Right renal cortex interstitium (tissue), 3 donors: Measurements from ENCODE around the gene SPTB. TPM values are rescaled to one million over a fixed set of nuclear protein-coding genes. Genes with fewer than 3 reads are reported as not detected.

ENCODE experiments used
- DNase-seq, 3 donors: peaks; one replicate each; pipeline ENCODE4 v3.0.0-alpha.2; 2013; ENCODE audit warnings: low read depth in 3 of 3, low spot score in 2 of 3
- polyA plus RNA-seq, 3 donors: library from polyadenylated mRNA; unstranded; fragments of 120-200 nt; gene quantifications; one replicate each; pipeline ENCODE4 v1.2.1, GENCODE V29; 2013; ENCODE audit not compliant: insufficient read length in 3 of 3

The SPTB gene
- polyA plus RNA-seq, 3 donors = 11.0 to 13.2 (median 12.6) TPM

DNA sequence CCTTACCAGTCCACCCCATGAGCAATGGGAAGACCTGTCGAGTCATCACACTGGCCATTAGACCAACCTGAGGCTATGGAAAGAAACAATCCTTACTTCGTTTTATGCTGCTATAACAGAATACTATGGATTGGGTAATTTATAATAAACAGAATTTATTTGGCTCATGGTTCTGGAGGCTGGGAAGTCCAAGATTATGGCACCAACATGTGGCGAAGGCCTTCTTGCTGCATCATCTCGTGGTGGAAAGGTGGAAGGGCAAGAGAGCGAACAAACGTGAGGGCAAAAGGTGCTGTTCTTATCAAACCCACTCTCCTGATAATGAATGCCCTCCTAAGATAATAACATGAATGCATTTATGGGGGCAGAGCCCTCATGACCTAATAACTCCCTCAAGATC lies 9.6 kb upstream of the SPTB start:
- no peak for DNase-seq

DNA sequence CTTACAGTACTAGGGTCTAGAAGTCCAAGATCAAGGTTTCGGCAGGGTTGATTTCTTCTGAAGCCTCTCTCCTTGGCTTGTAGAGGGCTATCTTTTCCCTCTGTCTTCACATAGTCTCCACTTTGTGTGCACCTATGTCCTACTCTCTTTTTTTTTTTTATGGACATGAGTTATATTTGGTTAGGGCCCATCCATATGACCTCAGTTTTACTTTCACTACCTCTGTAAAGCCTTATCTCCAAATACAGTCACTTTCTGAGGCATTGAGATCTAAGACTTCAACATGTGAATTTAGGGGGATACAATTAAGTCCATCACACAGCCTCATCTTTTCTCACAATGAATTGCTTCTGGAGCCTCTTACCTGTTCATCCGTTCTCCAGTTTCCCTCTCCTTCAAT lies 5.9 kb upstream of the SPTB start:
- no peak for DNase-seq

DNA sequence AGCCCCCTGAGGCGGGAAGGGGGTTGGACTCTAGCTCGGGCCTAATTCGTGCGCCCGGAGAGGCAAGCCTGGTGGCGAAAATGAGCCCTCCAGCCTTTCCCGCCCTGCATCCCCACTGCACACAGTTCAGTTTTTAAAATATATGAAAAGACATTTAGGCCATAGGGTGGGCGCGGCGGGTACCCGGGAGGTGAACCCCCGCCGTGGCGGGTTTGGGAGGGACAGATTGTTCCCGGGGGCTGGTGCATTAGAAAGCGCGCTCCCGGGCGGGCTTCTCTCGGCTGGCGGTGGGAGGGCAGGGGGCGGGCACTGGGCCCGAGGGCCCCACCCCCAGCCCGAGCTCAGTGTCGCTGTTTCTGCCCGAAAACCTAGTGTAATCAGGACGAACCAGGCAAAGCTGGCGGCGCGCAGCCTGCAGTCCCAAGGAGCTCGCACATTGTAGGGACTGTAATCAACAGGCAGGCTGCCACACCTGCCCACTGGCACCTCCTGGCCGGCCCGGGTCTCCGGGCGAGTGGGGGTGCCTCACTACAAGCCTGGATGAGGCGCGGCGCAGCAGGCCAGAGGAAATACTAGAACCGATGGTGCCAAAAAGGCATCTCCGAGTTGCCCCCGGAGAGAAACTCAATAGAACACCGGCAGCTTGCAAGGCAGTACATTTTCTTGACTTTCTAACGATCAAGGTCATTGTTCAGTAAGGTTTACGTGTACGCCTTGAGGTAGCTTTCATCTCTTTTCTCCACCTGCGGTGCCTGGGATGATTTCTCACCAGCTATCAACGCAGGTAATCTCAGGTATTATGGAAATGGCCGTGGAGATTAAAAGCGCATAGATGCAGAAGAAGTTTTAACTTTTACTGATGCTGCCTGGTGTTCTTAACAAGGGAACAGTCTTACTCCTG lies 764 bp upstream of the SPTB start:
- DNase-seq = peak in 1 of 3 donors; percentile 41

DNA sequence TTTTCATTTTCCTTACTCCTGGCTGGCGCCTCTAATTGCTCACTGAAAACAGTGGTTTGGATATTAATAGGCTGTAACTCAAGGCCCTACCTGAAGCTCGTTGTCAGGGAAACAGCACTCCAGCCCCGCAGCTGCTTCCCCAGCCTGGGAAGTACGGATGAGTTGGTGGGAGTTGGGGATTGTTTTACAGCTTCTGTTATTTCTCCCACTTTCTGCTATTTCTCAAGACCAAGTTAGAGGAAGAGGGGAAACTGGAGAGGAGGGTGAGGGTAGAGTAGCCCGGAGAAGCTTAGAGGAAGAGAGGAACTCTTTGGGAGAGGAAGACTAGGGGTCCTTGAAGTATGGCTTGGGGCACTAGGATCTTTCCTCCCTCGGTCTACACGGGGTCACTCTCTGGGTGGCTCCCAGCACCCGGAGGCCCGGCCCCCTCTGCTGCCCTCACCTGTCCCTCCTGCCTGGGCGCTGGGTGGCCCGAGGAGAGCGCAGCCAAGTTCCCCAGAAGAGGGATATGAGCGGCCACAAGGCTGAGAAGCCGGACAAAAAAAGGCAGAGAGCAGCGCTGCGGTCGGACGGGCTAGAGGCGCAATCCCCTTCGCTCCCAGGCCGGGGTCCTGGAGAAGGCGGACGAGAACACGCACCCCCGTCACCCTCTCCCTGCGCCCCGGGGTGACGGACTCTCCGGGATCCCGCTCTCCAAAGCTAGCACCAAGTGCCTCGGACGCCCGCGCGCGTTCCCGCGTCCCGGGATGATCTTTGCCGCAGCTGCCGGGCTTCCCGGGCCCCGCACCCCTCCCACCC lies 671 bp downstream of the SPTB start:
- peak in 2 of 3 donors; percentile 34 to 48 for DNase-seq

DNA sequence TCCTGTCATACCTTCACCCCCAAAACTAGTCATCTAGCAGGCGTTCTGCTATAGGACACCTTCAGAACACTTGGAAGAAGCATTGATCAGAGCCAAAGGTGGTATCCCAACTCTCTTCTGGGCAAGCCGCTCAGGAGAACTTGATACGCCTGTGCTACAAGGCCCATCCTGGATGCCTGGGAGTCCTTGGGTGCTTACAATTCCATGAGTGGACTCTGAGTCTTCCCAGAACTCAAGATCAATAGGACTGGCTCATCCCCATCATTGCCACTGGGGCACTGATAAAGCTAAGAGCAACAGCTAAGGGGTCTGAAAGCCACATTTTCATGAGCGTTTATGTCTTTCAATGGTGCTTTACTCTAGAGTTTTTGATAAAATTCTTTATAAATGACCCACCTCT lies 1.9 kb downstream of the SPTB start:
- DNase-seq = no peak

DNA sequence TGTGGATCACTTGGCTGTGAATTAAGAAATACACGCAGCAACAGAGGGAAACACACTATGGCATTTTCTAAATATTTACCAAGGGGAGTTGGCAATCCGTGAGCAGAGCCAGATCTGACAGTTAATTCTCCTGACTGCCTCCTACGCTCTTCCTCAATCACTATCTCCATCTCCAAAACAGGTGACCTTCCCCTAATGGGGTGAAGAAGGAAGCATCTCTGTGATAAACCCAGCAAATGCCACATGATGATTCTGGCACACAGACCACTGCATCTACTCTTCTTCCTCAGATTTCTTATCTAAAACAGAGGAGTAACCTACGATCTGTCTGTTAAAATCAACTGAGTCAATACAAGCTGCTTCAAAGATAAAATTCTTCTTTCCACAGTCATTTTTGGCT lies 4.4 kb downstream of the SPTB start:
- DNase-seq = no peak

DNA sequence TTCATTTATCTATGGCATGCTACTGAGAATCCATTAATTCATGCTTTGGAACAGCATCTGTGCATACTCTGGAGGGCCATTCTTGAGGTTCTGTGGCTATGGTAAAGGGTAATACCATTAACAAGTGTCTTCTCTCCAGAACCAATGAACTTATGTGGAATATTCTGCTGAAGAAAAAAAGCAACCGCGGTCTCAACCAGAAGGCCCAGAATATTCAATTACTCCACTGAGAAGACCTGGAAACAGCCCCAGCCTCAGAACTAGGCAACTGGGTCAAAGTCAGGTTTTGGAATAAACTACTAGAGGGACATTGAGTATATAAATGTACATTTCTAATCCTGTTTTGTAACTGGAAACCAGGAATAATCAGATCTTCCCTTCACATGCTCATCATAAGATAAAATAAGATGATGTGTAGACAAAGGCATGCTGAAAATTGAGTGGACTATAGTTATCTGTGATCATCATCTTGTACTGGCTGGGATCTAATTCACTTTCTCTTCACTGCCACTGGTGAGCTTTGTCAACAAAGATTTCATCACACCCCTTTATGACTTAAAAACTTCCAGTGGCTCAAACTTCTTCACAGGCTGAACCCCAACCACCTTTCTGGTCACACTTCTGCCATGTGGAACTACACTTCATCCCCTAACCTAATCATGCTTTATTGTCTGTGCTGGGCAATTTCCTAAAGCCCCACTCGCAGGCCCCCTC lies 6.0 kb downstream of the SPTB start:
- no peak for DNase-seq

DNA sequence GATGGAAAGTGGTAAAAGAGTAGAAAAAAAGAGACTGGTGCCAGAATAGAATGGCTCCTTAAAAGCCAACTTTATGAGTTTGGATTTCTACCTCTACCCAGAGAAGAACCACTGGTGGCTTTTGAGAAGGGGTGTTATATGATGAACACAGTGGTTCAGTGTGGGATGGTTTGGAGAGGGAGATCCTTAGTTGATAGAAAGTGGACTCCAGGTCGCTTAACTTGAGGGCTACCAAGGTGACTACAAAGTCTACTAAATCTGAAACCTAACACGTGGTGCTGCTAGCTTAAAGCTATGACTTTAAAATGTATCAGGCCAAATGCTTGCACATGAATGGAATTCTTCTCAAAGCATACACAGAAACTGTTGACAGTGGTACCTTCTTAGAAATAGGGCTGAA lies 8.4 kb downstream of the SPTB start:
- no peak for DNase-seq

DNA sequence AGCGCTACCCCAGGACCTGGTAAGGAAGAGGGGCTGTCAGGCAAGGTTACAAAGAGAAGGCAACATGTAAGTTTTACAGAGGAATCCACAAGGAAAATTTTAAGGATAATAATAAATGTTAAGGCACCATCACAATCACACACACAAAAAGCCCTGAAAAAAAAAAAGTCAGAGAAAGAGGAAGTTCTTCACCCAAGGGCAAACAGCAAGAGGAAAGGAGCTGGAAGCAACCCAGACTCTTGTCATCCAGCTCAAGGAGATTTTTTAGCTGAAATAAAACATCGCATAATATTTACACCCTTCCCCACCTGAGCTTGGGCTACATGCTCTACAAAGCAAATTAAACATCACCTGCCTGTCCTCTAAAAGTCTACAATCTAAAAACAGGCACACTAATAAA lies 9.5 kb downstream of the SPTB start:
- no peak for DNase-seq

DNA sequence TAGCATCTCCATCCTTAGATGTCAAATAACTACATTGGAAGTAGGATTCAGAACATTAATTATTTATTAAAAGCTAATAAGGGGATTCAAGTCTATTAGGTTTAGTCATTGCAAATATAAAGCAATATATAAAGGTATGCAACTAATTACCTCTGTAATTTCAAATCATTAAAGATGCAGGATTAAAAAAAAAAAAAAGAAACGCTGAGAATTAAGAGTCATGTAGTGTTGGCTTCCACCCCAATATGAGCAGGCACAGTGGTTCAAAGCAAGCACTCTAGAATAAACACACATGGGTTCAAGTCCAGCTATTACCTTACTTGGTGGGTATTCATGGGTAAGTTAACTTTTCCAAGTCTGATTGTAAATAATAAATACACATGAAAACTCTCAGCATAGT lies 10.9 kb downstream of the SPTB start:
- DNase-seq = no peak

DNA sequence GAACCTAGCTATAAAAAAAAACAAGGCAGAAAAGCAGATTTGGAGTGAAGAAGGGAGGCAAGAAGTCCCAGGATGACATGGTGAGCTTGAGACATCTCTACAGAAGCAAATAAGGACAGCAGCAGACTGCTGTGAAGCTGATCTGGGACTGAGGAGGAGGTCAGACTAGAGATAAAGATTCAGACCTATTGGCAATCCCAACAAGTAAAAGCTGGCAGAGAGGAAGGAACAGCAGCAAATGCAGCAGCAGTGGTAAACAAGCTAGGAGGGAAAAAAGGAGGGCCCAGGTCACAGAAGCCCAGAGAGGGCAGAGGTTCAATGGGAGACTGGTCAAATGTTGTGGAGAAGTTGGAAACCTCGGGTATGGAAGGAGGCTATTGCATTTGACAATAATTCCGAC lies 11.3 kb downstream of the SPTB start:
- DNase-seq = no peak

DNA sequence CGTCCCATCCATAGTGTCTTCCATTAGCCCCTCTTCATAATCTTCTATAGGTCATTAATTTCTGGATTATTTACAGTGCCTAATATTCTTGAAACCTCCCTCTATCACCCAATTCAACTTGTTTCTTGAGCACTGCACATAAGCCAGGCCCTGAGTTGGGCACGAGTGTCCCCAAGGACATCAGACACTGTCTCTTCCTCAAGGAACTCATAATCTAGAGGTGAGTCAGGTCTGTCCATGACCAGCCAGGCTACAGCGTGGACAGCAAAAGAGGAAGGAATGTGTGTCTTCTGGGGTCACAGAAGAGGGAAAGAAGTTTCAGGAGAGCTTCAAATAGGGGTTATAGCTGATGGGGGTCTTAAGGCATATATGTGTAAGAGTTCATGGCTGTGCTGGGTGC lies 12.5 kb downstream of the SPTB start:
- no peak for DNase-seq

DNA sequence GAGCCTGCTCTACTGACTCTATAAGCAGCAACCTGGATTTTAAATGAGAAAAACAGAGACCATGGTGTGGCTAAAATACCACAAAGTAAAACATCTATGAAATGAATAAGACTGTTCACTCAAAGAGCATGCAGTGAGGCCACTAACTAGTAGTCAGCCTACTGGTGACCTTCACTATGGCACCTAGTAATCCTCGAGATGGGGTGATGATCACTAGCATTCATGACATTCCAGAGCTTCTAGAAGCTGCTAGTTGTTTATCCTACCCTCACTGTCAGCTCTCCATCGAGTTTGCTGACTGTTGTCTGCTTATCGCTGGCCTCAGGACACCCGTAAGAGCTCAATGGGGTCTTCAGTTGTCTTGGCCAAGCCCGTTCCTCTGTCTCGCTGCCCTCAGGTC lies 13.7 kb downstream of the SPTB start:
- DNase-seq = no peak

DNA sequence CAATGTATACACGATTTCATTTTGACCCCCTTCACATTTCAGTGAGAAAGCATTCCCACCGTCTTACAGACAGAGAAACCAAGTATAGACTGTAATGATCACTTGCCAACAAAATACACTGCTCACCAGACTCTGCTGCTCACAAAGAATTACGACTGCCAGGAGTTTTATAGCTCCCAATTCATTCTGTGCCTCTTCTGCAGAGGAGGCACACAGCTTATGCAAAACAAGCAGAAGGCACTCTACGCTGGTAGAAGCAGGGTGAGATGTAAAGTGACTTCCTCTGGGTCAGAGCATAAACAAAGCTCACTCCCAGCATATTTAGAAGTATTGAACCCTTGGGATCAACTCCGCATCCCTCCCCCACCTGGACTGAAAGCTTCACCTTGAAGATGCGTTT lies 14.6 kb downstream of the SPTB start:
- DNase-seq = no peak

DNA sequence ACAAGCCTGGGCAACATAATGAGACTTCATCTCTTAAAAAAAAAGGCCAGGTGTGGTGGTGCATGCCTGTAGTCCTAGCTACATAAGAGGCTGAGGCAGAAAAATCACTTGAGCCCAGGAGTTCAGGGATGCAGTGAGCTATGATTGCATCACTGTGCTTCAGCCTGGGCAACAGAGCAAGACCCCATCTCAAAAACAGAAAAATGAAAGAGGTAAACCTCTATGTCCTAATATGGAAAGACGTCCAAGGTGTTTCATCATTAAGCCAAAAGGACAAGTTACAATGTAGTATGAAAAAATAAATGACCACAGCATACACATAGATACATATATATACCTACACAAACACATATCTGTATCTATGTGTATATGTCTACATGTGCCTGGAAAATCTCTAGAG lies 15.4 kb downstream of the SPTB start:
- DNase-seq = no peak

DNA sequence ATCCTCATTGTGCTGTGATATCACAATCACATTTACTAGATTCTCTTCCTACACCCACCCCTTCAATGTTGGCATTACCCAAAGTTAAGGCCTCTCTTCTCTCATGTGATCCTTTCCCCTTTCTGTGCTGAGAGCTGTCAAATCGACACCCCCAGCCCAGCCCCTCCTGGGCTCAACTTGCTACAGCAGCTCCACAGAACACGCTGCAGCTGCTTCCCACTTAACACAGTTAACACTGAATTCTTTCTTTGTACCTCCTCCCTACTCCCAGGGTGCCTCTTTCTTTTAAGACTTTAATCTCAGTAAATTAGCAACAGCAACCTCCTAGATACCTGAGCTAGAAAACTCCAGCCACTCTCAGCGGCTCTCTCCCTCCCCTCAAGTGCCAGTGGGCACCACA lies 17.8 kb downstream of the SPTB start:
- DNase-seq = no peak

DNA sequence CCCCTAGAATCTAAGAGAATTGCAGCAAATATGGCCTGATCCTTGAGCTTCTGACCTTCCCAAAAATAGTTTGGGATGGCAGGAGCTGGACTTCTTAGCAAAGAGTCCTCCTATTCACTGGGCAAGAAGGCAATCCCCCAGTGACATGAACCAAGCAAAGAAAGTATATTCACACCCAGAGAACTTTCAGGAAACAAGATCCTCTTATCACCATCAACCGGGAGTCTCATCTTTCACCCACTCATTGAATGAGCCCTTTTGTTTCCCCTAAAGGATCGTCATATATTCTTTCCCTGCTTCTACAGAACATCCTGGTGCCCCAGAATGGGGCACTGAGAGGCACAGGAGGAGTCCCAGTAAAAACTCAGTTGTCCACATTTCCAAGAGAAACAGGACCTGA lies 19.7 kb downstream of the SPTB start:
- no peak for DNase-seq

DNA sequence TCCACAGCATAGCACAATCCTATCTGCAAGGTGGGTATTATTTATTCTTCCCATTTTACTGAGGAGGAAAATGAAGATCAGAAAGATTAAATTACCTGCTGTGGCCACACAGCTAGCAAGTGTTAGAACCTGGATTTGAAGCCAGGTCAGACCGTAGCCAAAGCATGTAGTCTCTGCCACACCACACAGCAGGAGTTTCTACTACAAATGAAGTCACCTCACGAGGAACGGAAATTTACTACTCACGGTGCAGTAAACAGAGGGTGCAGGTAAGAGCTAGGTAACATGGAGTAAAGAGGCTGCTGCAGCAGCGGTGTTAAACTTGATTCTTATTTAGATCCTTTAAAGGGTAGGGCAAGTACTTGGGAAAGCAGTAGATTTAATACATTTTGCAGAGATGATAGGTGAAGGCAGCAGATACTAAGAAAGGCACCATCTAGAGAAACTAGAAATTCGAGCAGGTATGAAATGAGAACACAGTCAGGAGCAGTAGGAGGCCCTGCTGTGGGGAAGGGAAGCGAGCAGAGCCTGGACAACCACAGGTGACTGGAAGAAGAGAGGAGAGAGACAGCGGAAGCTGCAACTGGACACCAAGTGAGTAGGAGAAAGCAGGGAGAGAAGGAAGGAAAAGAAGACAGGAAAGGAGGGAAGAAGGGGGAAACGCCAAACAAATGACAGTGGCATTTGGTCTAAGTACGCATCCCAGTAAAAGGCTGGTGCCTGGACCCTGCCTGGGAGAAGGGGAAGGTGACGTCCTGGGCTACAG lies 21.5 kb downstream of the SPTB start:
- DNase-seq = no peak

DNA sequence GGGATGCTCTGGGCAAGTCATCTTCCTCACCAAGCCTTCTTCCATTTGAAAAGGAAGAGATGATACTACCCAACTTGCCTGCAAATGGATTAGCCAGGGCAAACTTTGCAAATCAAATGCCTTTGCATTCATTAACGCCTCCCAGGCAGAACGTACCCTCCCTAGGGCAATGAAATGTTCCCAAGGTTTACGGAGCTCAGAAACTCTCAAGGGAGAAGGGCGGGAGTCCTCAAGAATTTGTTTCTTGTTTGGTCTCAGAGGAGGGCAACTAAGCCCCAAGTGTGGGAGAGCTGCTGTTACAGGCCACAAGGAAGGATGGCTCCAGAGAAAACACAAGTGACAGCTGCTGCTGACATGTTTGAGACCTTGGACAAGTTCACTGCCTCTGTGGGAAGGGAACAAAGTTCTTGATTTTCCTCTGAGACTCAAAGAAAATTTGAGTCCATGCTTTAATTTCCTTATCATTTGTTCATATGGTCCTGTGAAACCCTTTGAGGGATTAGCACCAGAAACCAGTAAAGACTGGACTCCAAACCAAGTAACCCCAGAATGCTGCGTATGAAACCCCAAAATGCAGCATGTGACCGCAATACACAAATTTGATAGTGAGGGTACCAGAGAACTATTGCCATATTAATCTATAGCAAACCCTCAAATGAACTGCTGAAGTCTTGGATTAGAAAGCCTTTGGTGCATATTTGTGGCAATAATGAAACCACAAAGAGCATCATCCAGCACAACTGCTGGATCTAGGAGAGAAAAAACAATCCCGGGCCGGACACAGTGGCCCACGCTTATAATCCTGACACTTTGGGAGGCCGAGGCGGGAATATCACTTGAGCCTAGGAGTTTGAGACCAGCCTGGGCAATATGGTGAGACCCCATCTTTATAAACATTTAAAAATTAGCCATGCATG lies 22.9 kb downstream of the SPTB start:
- DNase-seq = no peak
